Pulmonary artery endothelial cell (primary cell): ENCODE data around the gene GPC6. TPM values are rescaled to one million over a fixed set of nuclear protein-coding genes. Genes with fewer than 3 reads are reported as not detected.

ENCODE experiments used
- DNase-seq: peaks from one replicate; pipeline ENCODE4 v3.0.0-alpha.2; 2011; ENCODE audit warnings: low read depth, low spot score
- total RNA-seq: library from RNA; depleted of rRNA; stranded (reverse); fragments of >200 nt; gene quantifications from 2 replicates; pipeline ENCODE4 v1.2.3, GENCODE V29; 2014

Gene GPC6
- total RNA-seq, 1 donor from 2014 or later = under 0.01 TPM

GRCh38 chr13:93673885-93674284 lies 447.3 kb downstream of the GPC6 start:
- no peak for DNase-seq

GRCh38 chr13:93674337-93674755 lies 447.7 kb downstream of the GPC6 start:
- DNase-seq = no peak

- no peak for DNase-seq
Measured at GRCh38 chr13:93680329-93680728, 453.7 kb downstream of the GPC6 start.

GRCh38 chr13:93685900-93686299 lies 459.3 kb downstream of the GPC6 start:
- no peak for DNase-seq

- no peak for DNase-seq
Measured at GRCh38 chr13:93686399-93686798, 459.8 kb downstream of the GPC6 start.

GRCh38 chr13:93687261-93687660 lies 460.7 kb downstream of the GPC6 start:
- no peak for DNase-seq

- DNase-seq = no peak
Measured at GRCh38 chr13:93689333-93689732, 462.7 kb downstream of the GPC6 start.

- no peak for DNase-seq
Measured at GRCh38 chr13:93690139-93690538, 463.5 kb downstream of the GPC6 start.

GRCh38 chr13:93698016-93698613 lies 471.5 kb downstream of the GPC6 start:
- no peak for DNase-seq

- no peak for DNase-seq
Measured at GRCh38 chr13:93700115-93700514, 473.5 kb downstream of the GPC6 start.

GRCh38 chr13:93708308-93709075 lies 481.9 kb downstream of the GPC6 start:
- no peak for DNase-seq

- no peak for DNase-seq
Measured at GRCh38 chr13:93709506-93710244, 483.1 kb downstream of the GPC6 start.

GRCh38 chr13:93714171-93714570 lies 487.6 kb downstream of the GPC6 start:
- no peak for DNase-seq

GRCh38 chr13:93715866-93716265 lies 489.3 kb downstream of the GPC6 start:
- DNase-seq = no peak

GRCh38 chr13:93716623-93717022 lies 490.0 kb downstream of the GPC6 start:
- DNase-seq = no peak

- DNase-seq = no peak
Measured at GRCh38 chr13:93721483-93721882, 494.9 kb downstream of the GPC6 start.

GRCh38 chr13:93723316-93723715 lies 496.7 kb downstream of the GPC6 start:
- no peak for DNase-seq

- DNase-seq = no peak
Measured at GRCh38 chr13:93724187-93724586, 497.6 kb downstream of the GPC6 start.

GRCh38 chr13:93726173-93726957 lies 499.8 kb downstream of the GPC6 start:
- no peak for DNase-seq

- DNase-seq = no peak
Measured at GRCh38 chr13:93727211-93728141, 500.9 kb downstream of the GPC6 start.

- DNase-seq = no peak
Measured at GRCh38 chr13:93729383-93729782, 502.8 kb downstream of the GPC6 start.
